Stimulated activated naive CD4-positive, alpha-beta T cell (primary cell): ENCODE measurements around the gene ZNF407.

Source experiments
- DNase-seq, 6 experiments: peaks; one replicate each; lab custom pipeline; 2025; lab: John Stamatoyannopoulos, UW

The ZNF407 gene

GRCh38 chr18:74722237-74722636 is 124.6 kb downstream of the ZNF407 start:
- no peak for DNase-seq

- no peak for DNase-seq
Measured at GRCh38 chr18:74724186-74724585, 126.5 kb downstream of the ZNF407 start.

DNA sequence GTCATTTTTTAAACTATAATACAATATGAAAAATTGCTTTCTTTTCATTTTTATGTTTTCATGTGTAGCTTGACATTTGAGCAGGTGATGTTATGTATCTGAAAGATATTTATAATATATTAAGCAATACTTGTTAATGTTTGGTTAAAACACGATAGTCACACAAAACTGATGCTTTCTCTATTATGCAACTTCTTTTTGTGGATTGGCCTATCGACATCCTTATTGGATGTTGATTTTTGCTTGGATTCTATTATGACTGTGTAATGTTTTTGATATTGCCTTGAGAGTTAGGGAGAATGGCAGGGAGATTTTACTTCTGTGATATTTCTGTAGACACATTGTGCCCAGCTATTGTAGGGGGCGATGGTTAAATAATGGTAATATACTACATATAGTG is 128.0 kb downstream of the ZNF407 start:
- DNase-seq, result no peak

GRCh38 chr18:74728586-74728985 is 130.9 kb downstream of the ZNF407 start:
- DNase-seq, result no peak

DNA sequence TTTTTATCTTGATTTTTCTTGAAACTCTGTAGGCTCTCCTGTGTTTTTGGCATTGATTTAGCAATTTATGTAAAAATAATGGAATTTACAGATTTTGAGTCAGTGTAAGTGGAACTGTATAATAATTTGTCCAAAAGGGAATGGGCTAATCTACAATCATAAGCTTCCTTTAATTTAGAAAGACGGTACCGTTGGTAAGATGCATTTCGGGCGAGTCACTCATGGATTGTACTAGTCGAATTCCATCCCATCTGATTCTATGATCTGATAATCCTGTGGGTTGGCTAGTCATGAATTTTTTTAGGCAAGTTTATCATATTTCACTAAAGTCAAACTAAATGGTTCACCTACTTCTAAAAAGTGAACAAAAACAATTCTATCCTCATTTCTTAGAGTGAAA is 133.4 kb downstream of the ZNF407 start:
- DNase-seq, result no peak

GRCh38 chr18:74732380-74732779 is 134.7 kb downstream of the ZNF407 start:
- DNase-seq, result no peak

DNA sequence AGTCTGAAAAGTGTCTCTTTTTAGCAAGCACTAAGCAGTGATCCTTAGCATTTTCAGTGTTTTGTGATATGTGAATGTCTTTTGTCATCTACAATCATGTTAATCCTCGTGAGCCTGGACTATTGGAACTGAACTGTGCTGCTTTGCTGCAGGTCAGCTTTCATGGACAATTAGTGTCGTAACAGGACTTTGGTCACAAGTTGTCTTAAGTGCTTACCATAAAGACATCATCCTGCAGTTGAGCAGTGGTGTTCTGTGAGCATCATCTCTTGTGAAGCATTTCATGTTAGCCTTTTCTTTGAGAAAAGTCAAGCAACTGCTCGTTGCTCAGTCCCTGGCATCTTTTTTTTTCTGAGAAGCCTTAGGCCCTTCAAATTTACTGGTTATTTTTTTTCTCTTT is 135.9 kb downstream of the ZNF407 start:
- no peak for DNase-seq

- DNase-seq, result no peak
Measured at GRCh38 chr18:74734013-74734444, 136.4 kb downstream of the ZNF407 start.

- no peak for DNase-seq
Measured at GRCh38 chr18:74739926-74740325, 142.3 kb downstream of the ZNF407 start.

GRCh38 chr18:74742573-74743243 is 145.0 kb downstream of the ZNF407 start:
- no peak for DNase-seq

DNA sequence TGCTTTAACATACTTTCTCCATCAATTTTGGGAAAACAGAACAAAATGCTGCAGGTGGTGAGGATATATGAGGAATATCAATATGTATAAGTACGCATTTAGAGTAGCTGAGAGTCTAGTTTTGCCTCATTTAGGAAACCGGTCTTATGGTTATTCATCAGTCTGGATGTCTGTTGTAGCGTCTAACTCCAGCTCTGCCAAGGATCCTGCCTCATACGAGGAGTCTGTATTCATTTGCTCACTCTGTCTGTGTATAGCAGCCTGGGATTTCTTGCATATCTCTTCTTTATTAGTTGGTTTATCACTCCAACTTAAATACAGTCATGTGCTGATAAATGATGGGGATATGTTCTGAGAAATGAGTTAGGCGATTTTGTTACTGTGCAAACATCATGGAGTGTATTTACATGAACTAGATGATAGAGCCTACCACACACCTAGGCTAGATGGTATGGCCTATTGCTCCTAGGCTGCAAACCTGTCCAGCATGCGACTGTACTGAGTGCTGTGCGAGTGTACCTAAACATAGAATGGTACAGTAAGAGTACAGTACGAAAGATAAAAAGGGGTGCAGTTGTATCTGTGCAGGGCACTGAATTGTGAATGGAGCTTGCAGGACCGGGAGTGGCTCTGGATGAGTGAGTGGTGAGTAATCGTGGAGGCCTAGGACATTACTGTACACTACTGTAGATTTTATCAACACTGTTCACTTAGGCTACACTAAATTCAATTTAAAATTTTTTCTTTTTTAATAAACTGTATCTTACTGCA is 148.1 kb downstream of the ZNF407 start:
- DNase-seq, result no peak

DNA sequence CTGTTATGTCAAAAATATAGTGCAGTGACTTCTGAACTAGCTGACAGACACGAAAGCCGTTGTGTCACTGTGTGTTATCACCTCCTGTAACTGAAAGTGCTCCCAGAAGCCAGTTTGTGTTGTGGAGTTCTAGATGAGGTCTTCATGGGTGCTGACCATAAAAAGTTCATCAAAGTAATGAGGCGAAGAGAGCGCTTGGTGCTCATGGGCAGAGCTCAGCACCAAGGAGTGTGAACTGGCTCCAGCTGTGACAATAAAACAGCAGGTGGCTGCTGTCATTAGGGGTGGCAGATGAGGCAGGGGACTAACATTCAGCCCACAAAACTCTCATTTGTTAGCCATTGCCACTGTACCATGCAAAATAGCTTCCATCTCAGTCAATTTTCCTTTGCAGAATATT is 151.1 kb downstream of the ZNF407 start:
- no peak for DNase-seq

DNA sequence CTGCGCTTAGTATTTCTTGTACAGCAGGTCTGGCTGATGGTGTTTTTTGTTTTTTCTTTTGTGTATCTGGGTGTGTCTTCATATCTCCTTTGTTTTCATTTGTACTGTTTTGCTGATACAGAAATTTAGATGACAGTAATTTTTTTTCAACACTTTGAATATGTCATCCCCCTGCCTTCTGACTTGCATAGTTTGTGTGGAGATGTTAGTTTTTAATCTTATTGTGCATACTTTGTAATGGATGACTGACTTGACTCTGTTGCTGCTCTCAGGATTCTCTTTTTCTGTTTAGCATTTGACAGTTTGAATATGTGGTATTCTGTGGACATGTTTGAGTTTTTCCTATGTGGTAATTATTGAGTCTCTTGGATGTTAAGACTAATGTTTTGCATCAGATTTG is 161.3 kb downstream of the ZNF407 start:
- DNase-seq, result no peak

- DNase-seq, result no peak
Measured at GRCh38 chr18:74760026-74760425, 162.4 kb downstream of the ZNF407 start.

- no peak for DNase-seq
Measured at GRCh38 chr18:74760436-74760835, 162.8 kb downstream of the ZNF407 start.

DNA sequence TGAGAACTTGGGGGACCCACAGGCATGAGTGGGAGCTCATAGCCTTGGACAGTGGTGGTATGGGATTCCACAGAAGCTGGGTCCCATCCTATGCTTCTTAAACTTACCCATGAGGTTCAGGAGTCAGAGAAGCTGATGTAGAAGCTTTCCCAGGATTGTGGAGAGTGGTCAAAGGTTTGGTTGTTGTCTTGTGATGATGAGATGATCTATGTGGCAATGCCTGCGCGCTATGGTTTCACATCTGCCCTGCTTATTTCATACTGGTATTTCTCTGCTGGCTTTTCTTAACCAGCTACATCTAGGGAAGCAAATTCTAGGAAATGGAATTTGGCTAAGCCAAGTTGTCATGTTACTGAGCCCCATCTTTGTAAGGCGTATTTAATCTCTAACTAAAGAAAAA is 168.6 kb downstream of the ZNF407 start:
- DNase-seq, result no peak

- no peak for DNase-seq
Measured at GRCh38 chr18:74768096-74768495, 170.4 kb downstream of the ZNF407 start.

DNA sequence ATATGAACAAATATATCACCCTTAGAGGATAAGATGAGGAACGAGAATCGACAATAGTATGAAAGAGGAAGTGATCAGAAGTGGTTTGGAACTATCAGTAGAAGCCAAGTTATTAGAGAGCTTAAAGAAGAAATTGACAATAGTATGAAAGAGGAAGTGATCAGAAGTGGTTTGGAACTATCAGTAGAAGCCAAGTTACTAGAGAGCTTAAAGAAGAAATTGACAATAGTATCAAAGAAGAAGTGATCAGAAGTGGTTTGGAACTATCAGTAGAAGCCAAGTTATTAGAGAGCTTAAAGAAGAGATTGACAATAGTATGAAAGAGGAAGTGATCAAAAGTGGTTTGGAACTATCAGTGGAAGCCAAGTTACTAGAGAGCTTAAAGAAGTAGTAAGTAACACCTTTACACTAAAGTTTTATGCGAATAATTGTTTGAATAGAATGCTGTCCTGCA is 175.5 kb downstream of the ZNF407 start:
- DNase-seq, result no peak

DNA sequence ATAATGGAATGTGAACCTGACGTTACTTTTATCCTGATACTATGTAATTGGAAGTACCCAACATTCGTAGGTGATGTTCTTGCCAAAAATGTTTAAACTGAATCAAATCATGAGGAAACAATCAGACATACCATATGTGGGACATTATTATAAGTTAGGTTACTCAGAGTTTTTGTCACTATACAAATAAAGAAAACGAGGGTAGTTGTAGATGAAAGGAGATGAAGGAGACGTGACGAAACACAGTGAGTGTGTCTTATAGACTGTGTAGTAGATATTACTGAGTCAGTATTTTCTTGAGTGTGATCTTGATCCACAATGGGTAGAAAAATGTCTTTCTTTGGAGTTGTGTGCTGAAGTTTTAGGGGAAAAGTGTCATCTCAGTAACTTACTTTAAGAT is 176.8 kb downstream of the ZNF407 start:
- no peak for DNase-seq

GRCh38 chr18:74775239-74775638 is 177.6 kb downstream of the ZNF407 start:
- DNase-seq, result no peak

GRCh38 chr18:74778191-74778847 is 180.6 kb downstream of the ZNF407 start:
- no peak for DNase-seq

DNA sequence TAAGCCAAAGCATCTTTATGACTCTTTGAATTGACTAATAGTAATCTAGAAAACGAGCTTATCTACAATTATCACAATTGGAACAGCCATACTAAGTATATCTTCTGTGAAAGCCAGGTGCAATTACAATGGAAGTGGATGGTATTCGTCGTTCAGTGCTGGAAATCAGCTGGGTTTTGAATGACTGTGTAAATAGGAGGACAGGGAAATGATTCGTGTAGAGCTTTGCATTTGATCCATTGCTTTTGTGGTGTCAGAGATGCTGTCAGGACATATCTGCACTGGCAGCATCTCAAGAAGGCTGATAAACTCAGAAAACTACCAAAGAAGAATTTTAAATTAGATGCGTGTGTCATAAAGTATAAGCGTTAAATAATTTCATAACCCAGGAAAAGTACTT is 187.1 kb downstream of the ZNF407 start:
- DNase-seq, result no peak

GRCh38 chr18:74785632-74786031 is 188.0 kb downstream of the ZNF407 start:
- no peak for DNase-seq
